SK-N-SH treated with all-trans-retinoic acid at 6 μM for 48 hours (cell line): ENCODE measurements around the gene LANCL3.
"Not testable (repeated sequence)": the region's sequence is repeated elsewhere in the genome, so short reads cannot be mapped to it uniquely, and the experiment has no call there.

ENCODE experiments used
- ATAC-seq: fragments of 200-7000 bp; cut with Tn5 transposase; 3 replicates; pipeline ENCODE4 v1.9.1; 2020; ENCODE audit warnings: mild to moderate bottlenecking, moderate library complexity
- ARNTL ChIP-seq: fragments of 450-650 bp; formaldehyde crosslinking; IDR thresholded peaks from 2 replicates; pipeline ENCODE4 v1.5.0; 2020; ENCODE audit warnings: low read depth, mild to moderate bottlenecking, moderate library complexity, borderline replicate concordance
- CSDC2 ChIP-seq: fragments of 250-450 bp; sonication (Bioruptor Pico); IDR thresholded peaks from 2 replicates; pipeline ENCODE4 v1.5.0; 2020; ENCODE audit warnings: mild to moderate bottlenecking, moderate library complexity
- CSRNP3 ChIP-seq: fragments of 250-450 bp; sonication (Bioruptor Pico); IDR thresholded peaks from 2 replicates; pipeline ENCODE4 v1.5.1; 2021; ENCODE audit warnings: mild to moderate bottlenecking, moderate library complexity
- ESRRG ChIP-seq: fragments of 250-450 bp; sonication (Bioruptor Pico); IDR thresholded peaks from 2 replicates; pipeline ENCODE4 v1.6.1; 2021; ENCODE audit warnings: mild to moderate bottlenecking
- GLIS3 ChIP-seq: fragments of 250-450 bp; sonication (Bioruptor Pico); IDR thresholded peaks from 2 replicates; pipeline ENCODE4 v1.5.0; 2020; ENCODE audit warnings: mild to moderate bottlenecking, moderate library complexity
- ISL1 ChIP-seq: fragments of 250-450 bp; sonication (Bioruptor Pico); IDR thresholded peaks from 2 replicates; pipeline ENCODE4 v2.1.2; 2022; ENCODE audit warnings: mild to moderate bottlenecking, moderate library complexity
- OSR1 ChIP-seq: fragments of 250-450 bp; sonication (Bioruptor Pico); IDR thresholded peaks from 2 replicates; pipeline ENCODE4 v1.8.0; 2022; ENCODE audit warnings: moderate library complexity, mild to moderate bottlenecking, inconsistent platforms
- PPARA ChIP-seq: fragments of 250-450 bp; sonication (Bioruptor Pico); IDR thresholded peaks from 2 replicates; pipeline ENCODE4 v1.5.0; 2020; ENCODE audit warnings: mild to moderate bottlenecking, borderline replicate concordance
- RARB ChIP-seq: fragments of 250-450 bp; sonication (Bioruptor Pico); IDR thresholded peaks from 2 replicates; pipeline ENCODE4 v1.8.0; 2021; ENCODE audit warnings: mild to moderate bottlenecking, moderate library complexity
- SNAI2 ChIP-seq: fragments of 250-450 bp; sonication (Bioruptor Pico); IDR thresholded peaks from 2 replicates; pipeline ENCODE4 v1.5.0; 2020; ENCODE audit warnings: mild to moderate bottlenecking, moderate library complexity
- TCF4 ChIP-seq: fragments of 250-450 bp; sonication (Bioruptor Pico); IDR thresholded peaks from 2 replicates; pipeline ENCODE4 v1.8.0; 2021; ENCODE audit warnings: mild to moderate bottlenecking, moderate library complexity, borderline replicate concordance
- TOX ChIP-seq: fragments of 250-450 bp; sonication (Bioruptor Pico); IDR thresholded peaks from 2 replicates; pipeline ENCODE4 v1.8.0; 2021; ENCODE audit warnings: mild to moderate bottlenecking, moderate library complexity, borderline replicate concordance
- ZC3H10 ChIP-seq: fragments of 250-450 bp; sonication (Bioruptor Pico); IDR thresholded peaks from 2 replicates; pipeline ENCODE4 v1.5.1; 2021; ENCODE audit warnings: mild to moderate bottlenecking, moderate library complexity
- ZFP3 ChIP-seq: fragments of 250-450 bp; sonication (Bioruptor Pico); IDR thresholded peaks from 2 replicates; pipeline ENCODE4 v1.5.0; 2020; ENCODE audit warnings: mild to moderate bottlenecking, moderate library complexity
- ZFP30 ChIP-seq: fragments of 450-650 bp; formaldehyde crosslinking; IDR thresholded peaks from 2 replicates; pipeline ENCODE4 v1.5.0; 2022; ENCODE audit warnings: mild to moderate bottlenecking, moderate library complexity
- ZNF70 ChIP-seq: fragments of 450-650 bp; formaldehyde crosslinking; IDR thresholded peaks from 2 replicates; pipeline ENCODE4 v1.5.0; 2020; ENCODE audit warnings: mild to moderate bottlenecking, moderate library complexity
- ZNF8 ChIP-seq: fragments of 450-650 bp; formaldehyde crosslinking; IDR thresholded peaks from 2 replicates; pipeline ENCODE4 v1.5.0; 2020; ENCODE audit warnings: mild to moderate bottlenecking, moderate library complexity
- TF ChIP-seq, protein P1 (sequence below): fragments of 250-450 bp; sonication (Bioruptor Pico); IDR thresholded peaks from 2 replicates; pipeline ENCODE4 v1.8.0; 2020; ENCODE audit warnings: mild to moderate bottlenecking, moderate library complexity, borderline replicate concordance
- TF ChIP-seq, protein P2 (sequence below): fragments of 250-450 bp; sonication (Bioruptor Pico); IDR thresholded peaks from 2 replicates; pipeline ENCODE4 v1.8.0; 2021; ENCODE audit warnings: low read depth, mild to moderate bottlenecking, moderate library complexity, borderline replicate concordance
- TF ChIP-seq, protein P3 (sequence below): fragments of 250-450 bp; sonication (Bioruptor Pico); IDR thresholded peaks from 2 replicates; pipeline ENCODE4 v1.5.0; 2020; ENCODE audit warnings: mild to moderate bottlenecking, moderate library complexity

The LANCL3 gene

GRCh38 chrX:37580080-37580479 is 8.6 kb downstream of the LANCL3 start (continued):
- TF ChIP-seq, protein P1, sequence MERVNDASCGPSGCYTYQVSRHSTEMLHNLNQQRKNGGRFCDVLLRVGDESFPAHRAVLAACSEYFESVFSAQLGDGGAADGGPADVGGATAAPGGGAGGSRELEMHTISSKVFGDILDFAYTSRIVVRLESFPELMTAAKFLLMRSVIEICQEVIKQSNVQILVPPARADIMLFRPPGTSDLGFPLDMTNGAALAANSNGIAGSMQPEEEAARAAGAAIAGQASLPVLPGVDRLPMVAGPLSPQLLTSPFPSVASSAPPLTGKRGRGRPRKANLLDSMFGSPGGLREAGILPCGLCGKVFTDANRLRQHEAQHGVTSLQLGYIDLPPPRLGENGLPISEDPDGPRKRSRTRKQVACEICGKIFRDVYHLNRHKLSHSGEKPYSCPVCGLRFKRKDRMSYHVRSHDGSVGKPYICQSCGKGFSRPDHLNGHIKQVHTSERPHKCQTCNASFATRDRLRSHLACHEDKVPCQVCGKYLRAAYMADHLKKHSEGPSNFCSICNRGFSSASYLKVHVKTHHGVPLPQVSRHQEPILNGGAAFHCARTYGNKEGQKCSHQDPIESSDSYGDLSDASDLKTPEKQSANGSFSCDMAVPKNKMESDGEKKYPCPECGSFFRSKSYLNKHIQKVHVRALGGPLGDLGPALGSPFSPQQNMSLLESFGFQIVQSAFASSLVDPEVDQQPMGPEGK (CRISPR knock-in tag) = no peak
- TF ChIP-seq ZC3H10 (no peak), ZFP3 (CRISPR knock-in tag) (no peak)

DNA sequence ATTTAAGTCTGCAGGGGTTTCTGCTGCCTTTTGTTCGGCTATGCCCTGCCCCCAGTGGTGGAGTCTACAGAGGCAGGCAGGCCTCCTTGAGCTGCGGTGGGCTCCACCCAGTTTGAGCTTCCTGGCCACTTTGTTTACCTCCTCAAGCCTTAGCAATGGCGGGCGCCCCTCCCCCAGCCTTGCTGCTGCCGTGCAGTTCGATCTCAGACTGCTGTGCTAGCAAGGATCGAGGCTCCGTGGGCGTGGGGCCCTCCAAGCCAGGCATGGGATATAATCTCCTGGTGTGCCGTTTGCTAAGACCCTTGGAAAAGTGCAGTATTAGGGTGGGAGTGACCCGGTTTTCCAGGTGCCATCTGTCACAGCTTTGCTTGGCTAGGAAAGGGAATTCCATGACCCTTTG is 15.9 kb downstream of the LANCL3 start:
- not testable (repeated sequence) for ATAC-seq

DNA sequence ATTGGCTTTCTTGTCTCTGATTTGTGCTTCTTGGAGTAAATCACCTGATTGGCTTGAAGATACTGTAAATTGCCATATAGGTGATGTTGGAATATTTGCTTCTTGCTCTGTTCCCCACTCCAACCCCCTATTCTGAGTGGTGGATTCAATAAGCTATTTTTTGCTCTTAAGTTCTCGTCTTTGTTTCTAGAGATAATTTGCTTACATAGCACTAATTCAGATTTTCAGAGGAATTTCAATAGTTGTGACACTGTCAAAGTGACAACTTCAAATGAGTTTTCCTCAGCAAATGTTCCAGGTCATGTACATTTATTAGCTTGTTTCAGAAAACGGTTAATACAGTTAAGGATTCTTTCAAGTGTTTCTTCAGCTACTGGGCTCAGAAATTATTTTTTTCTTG is 18.6 kb downstream of the LANCL3 start:
- TF ChIP-seq, protein P2, sequence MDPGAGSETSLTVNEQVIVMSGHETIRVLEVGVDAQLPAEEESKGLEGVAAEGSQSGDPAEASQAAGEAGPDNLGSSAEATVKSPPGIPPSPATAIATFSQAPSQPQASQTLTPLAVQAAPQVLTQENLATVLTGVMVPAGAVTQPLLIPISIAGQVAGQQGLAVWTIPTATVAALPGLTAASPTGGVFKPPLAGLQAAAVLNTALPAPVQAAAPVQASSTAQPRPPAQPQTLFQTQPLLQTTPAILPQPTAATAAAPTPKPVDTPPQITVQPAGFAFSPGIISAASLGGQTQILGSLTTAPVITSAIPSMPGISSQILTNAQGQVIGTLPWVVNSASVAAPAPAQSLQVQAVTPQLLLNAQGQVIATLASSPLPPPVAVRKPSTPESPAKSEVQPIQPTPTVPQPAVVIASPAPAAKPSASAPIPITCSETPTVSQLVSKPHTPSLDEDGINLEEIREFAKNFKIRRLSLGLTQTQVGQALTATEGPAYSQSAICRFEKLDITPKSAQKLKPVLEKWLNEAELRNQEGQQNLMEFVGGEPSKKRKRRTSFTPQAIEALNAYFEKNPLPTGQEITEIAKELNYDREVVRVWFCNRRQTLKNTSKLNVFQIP = no peak
- no peak for TF ChIP-seq ZC3H10
- TF ChIP-seq, protein P3, sequence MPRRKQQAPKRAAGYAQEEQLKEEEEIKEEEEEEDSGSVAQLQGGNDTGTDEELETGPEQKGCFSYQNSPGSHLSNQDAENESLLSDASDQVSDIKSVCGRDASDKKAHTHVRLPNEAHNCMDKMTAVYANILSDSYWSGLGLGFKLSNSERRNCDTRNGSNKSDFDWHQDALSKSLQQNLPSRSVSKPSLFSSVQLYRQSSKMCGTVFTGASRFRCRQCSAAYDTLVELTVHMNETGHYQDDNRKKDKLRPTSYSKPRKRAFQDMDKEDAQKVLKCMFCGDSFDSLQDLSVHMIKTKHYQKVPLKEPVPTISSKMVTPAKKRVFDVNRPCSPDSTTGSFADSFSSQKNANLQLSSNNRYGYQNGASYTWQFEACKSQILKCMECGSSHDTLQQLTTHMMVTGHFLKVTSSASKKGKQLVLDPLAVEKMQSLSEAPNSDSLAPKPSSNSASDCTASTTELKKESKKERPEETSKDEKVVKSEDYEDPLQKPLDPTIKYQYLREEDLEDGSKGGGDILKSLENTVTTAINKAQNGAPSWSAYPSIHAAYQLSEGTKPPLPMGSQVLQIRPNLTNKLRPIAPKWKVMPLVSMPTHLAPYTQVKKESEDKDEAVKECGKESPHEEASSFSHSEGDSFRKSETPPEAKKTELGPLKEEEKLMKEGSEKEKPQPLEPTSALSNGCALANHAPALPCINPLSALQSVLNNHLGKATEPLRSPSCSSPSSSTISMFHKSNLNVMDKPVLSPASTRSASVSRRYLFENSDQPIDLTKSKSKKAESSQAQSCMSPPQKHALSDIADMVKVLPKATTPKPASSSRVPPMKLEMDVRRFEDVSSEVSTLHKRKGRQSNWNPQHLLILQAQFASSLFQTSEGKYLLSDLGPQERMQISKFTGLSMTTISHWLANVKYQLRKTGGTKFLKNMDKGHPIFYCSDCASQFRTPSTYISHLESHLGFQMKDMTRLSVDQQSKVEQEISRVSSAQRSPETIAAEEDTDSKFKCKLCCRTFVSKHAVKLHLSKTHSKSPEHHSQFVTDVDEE (CRISPR knock-in tag) = no peak
- ATAC-seq = no peak

DNA sequence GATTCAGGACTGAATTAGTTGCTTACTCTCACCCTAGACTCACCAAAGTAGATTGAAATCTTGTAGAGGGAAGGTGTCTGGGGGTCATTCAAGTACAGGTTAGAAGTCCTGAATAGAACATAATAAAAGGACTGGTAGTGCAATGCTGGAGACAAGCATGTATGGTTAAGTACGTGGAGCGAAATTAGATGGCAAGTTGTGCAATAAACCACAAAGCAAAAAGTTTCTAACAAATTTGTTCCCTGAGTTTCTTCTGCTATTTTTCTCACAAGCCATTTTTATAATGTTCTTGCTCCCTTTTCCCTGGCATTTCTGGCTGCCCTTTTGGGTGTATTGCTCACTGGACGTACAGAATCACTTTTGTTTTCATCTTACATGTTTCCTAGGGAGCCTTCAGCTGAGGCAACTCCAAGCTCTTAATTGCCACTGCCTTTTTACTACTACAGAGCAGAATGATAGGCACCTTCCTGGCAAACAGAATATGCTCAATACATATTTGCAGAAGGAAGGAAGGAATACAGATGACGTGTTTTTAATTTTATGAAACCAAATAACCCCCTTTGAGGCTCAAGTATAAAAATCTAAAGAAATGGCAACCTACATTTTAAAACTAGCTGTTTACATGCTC is 23.4 kb downstream of the LANCL3 start:
- ATAC-seq = no peak
- TF ChIP-seq ZC3H10 = no peak
- no peak for TF ChIP-seq ZFP3 (CRISPR knock-in tag)
- no peak for TF ChIP-seq ESRRG (CRISPR knock-in tag)
- TF ChIP-seq TCF4 (CRISPR knock-in tag) = no peak
- TF ChIP-seq, protein P2 = no peak
- no peak for TF ChIP-seq CSDC2 (CRISPR knock-in tag)
- no peak for TF ChIP-seq ZFP30 (CRISPR knock-in tag)
- no peak for TF ChIP-seq PPARA (CRISPR knock-in tag)
- no peak for TF ChIP-seq OSR1
- no peak for TF ChIP-seq SNAI2
- TF ChIP-seq ZNF70 (CRISPR knock-in tag) = no peak
- TF ChIP-seq TOX (CRISPR knock-in tag) = no peak
- no peak for TF ChIP-seq ARNTL (CRISPR knock-in tag)
- TF ChIP-seq GLIS3 (CRISPR knock-in tag) = no peak
- TF ChIP-seq RARB (CRISPR knock-in tag) = no peak

- ATAC-seq = no peak
Observed at GRCh38 chrX:37599729-37600128, 28.3 kb downstream of the LANCL3 start.

More at GRCh38 chrX:37599729-37600128, 28.3 kb downstream of the LANCL3 start:
- TF ChIP-seq CSRNP3 (CRISPR knock-in tag) (no peak), ZNF8 (CRISPR knock-in tag) (no peak), ISL1 (CRISPR knock-in tag) (no peak), ZNF70 (CRISPR knock-in tag) (no peak), ESRRG (CRISPR knock-in tag) (no peak), TOX (CRISPR knock-in tag) (no peak), ZFP3 (CRISPR knock-in tag) (no peak), RARB (CRISPR knock-in tag) (no peak)
- TF ChIP-seq, protein P3 (CRISPR knock-in tag) = no peak
- TF ChIP-seq, all 23 proteins: peak for 0
